ENCODE measurements around the gene TXNRD1. TPM values are rescaled to one million over a fixed set of nuclear protein-coding genes. Genes with fewer than 3 reads are reported as not detected.

Gene TXNRD1
- total and polyA plus RNA-seq, 12 donors: 53.9 to 487 (median 290) TPM

GRCh38 chr12:104365921-104366410 lies 150.4 kb downstream of the TXNRD1 start:
- Histone ChIP-seq H3K36me3 (replicated peaks in 1 of 2) (no peaks in the 10 kb centered on the region), H3K4me3 (no peak overlapping the region), H3K27me3 (no peaks in the 10 kb centered on the region), H3K27ac (no peak overlapping the region), H3K9me3 (replicated peaks in 1 of 3) (no peaks in the 10 kb centered on the region), H3K4me1 (replicated peaks in 1 of 2) (no peaks in the 10 kb centered on the region)
- intact Hi-C loops (cut with DNase I): no loop called here
- no peak for DNase-seq
- TF ChIP-seq POLR2A (IDR thresholded peaks at IDR 0.05) (no peak), CTCF (IDR thresholded peaks at IDR 0.05) (no peak)
- 95 to 100% (median 96%) methylated on average over 5 of the region's 5 CpGs for WGBS, 4 donors

GRCh38 chr12:104369708-104370107 lies 154.1 kb downstream of the TXNRD1 start:
- TF ChIP-seq POLR2A (IDR thresholded peaks at IDR 0.05) (no peak), CTCF (IDR thresholded peaks at IDR 0.05) (no peak)
- no peaks in the 10 kb centered on the region for H3K36me3 ChIP-seq (replicated peaks in 1 of 2)
- H3K9me3 ChIP-seq (replicated peaks in 1 of 3): no peaks in the 10 kb centered on the region
- no peaks in the 10 kb centered on the region for H3K4me1 ChIP-seq (replicated peaks in 1 of 2)
- intact Hi-C loops (cut with DNase I): loop anchor here (10.0 kb wide), 2 partner anchors 495 to 685 kb away; no protein-coding TSS in a partner anchor
- H3K27ac ChIP-seq: no peak overlapping the region
- H3K27me3 ChIP-seq: no peaks in the 10 kb centered on the region
- 94 to 95% (median 94%) methylated on average over 2 of the region's 2 CpGs for WGBS, 4 donors
- no peak overlapping the region for H3K4me3 ChIP-seq
- no peak for DNase-seq

- no peak overlapping the region for H3K27ac ChIP-seq
- DNase-seq: peak in 2 of 7 donors; percentile 16 to 31
- no peaks in the 10 kb centered on the region for H3K4me1 ChIP-seq (replicated peaks in 1 of 2)
- no peaks in the 10 kb centered on the region for H3K9me3 ChIP-seq (replicated peaks in 1 of 3)
- TF ChIP-seq POLR2A (IDR thresholded peaks at IDR 0.05) (no peak), CTCF (IDR thresholded peaks at IDR 0.05) (no peak)
- no peak overlapping the region for H3K4me3 ChIP-seq
- 72 to 76% (median 73%) methylated on average over 15 of the region's 15 CpGs for WGBS, 4 donors
- H3K36me3 ChIP-seq (replicated peaks in 1 of 2): no peaks in the 10 kb centered on the region
- no peaks in the 10 kb centered on the region for H3K27me3 ChIP-seq
- intact Hi-C loops (cut with DNase I): loop anchor here (10.0 kb wide), 2 partner anchors 494 to 684 kb away; no protein-coding TSS in a partner anchor
These were observed 155.7 kb downstream of the TXNRD1 start for GRCh38 chr12:104371043-104371870.

GRCh38 chr12:104372061-104372720 lies 156.6 kb downstream of the TXNRD1 start:
- DNase-seq: peak in 2 of 7 donors; percentile 14 to 28
- TF ChIP-seq POLR2A (IDR thresholded peaks at IDR 0.05): no peak
- TF ChIP-seq CTCF (IDR thresholded peaks at IDR 0.05): no peak
- H3K4me1 ChIP-seq (replicated peaks in 1 of 2): no peaks in the 10 kb centered on the region
- H3K27me3 ChIP-seq: no peaks in the 10 kb centered on the region
- H3K27ac ChIP-seq: no peak overlapping the region
- H3K4me3 ChIP-seq: no peak overlapping the region
- H3K9me3 ChIP-seq (replicated peaks in 1 of 3): no peaks in the 10 kb centered on the region
- intact Hi-C loops (cut with DNase I): loop anchor here (10.0 kb wide), 2 partner anchors 493 to 683 kb away; no protein-coding TSS in a partner anchor
- no peaks in the 10 kb centered on the region for H3K36me3 ChIP-seq (replicated peaks in 1 of 2)
- 79 to 85% (median 81%) methylated on average over 3 to 12 of the region's 12 CpGs for WGBS, 4 donors
